ENCODE data around the gene PLAC1.

GRCh38 chrX:134684956-134685355 lies 26.7 kb upstream of the PLAC1 start:
- no peak for TF ChIP-seq CTCF (IDR thresholded peaks at IDR 0.05)
- TF ChIP-seq POLR2A (IDR thresholded peaks at IDR 0.05): no peak

Measured in uterus (tissue), 2 donors.